Activated T-cell treated with anti-CD3 and anti-CD28 coated beads for 1 hour (primary cell): Measurements from ENCODE around the gene WNT1.

Experiments
- DNase-seq: peaks from one replicate; pipeline ENCODE4 v3.0.0-alpha.2; 2020; ENCODE audit warnings: low read depth

The WNT1 gene

GRCh38 chr12:49000346-49000745, 22.2 kb downstream of the WNT1 start:
- no peak for DNase-seq

- no peak for DNase-seq
Observed at GRCh38 chr12:49008943-49009342, 30.8 kb downstream of the WNT1 start.

- DNase-seq: no peak
Observed at GRCh38 chr12:49010092-49010668, 32.1 kb downstream of the WNT1 start.

- DNase-seq: no peak
Observed at GRCh38 chr12:49012739-49013138, 34.6 kb downstream of the WNT1 start.

- DNase-seq: no peak
Observed at GRCh38 chr12:49013428-49013827, 35.3 kb downstream of the WNT1 start.

GRCh38 chr12:49014547-49014946, 36.4 kb downstream of the WNT1 start:
- no peak for DNase-seq

GRCh38 chr12:49015196-49015595, 37.1 kb downstream of the WNT1 start:
- DNase-seq: no peak

- no peak for DNase-seq
Observed at GRCh38 chr12:49017891-49018260, 39.8 kb downstream of the WNT1 start.

GRCh38 chr12:49018261-49019119, 40.4 kb downstream of the WNT1 start, which contains the start of gene PRKAG1:
TSS of gene PRKAG1 (minus strand) at chr12:49018776. CDS start at chr12:49018740, 36 bp downstream.
- DNase-seq: peak; percentile 93

GRCh38 chr12:49019120-49019430, 41.0 kb downstream of the WNT1 start:
- DNase-seq: no peak

- DNase-seq: peak; percentile 30
Observed at GRCh38 chr12:49019443-49020324, 41.6 kb downstream of the WNT1 start.

GRCh38 chr12:49020441-49020840, 42.3 kb downstream of the WNT1 start:
- DNase-seq: no peak

- no peak for DNase-seq
Observed at GRCh38 chr12:49021292-49021915, 43.3 kb downstream of the WNT1 start.

- no peak for DNase-seq
Observed at GRCh38 chr12:49022558-49023178, 44.5 kb downstream of the WNT1 start.

- DNase-seq: no peak
Observed at GRCh38 chr12:49023812-49024211, 45.7 kb downstream of the WNT1 start.

- DNase-seq: no peak
Observed at GRCh38 chr12:49024543-49024942, 46.4 kb downstream of the WNT1 start.

- no peak for DNase-seq
Observed at GRCh38 chr12:49025463-49025862, 47.3 kb downstream of the WNT1 start.

- DNase-seq: no peak
Observed at GRCh38 chr12:49026101-49026500, 48.0 kb downstream of the WNT1 start.

GRCh38 chr12:49026678-49027480, 48.8 kb downstream of the WNT1 start:
- DNase-seq: no peak

- no peak for DNase-seq
Observed at GRCh38 chr12:49027846-49028555, 49.9 kb downstream of the WNT1 start.
